ENCODE measurements around the gene TUBD1. TPM values are rescaled to one million over a fixed set of nuclear protein-coding genes. Genes with fewer than 3 reads are reported as not detected.
"Not testable (repeated sequence)": the region's sequence is repeated elsewhere in the genome, so short reads cannot be mapped to it uniquely, and the experiment has no call there.

TUBD1 gene
- total RNA-seq, 2 donors from 2014 or later, result 6.9 to 7.5 TPM

- no peak overlapping the region for H3K4me3 ChIP-seq
- 57 to 66% methylated on average over 4 of the region's 4 CpGs for WGBS, 2 donors
- no peak for ATAC-seq
- TF ChIP-seq POLR2A (IDR thresholded peaks at IDR 0.05) (no peak), CTCF (IDR thresholded peaks at IDR 0.05) (no peak)
- H3K4me1 ChIP-seq, result peaks cover 70% of the 10 kb centered on the region
- H3K27me3 ChIP-seq, result no peaks in the 10 kb centered on the region
- intact Hi-C loops (cut with DNase I), result no loop called here
- H3K36me3 ChIP-seq (replicated peaks in 1 of 2; ENCODE audit: insufficient read depth in 1 of 2, low read depth in 2 of 2), result no peaks in the 10 kb centered on the region
- no peak for DNase-seq
- H3K9me3 ChIP-seq, result no peaks in the 10 kb centered on the region
- peak overlapping the region in 2 of 4 donors; percentile 30 to 95 for H3K27ac ChIP-seq
These were observed 59.8 kb downstream of the TUBD1 start for GRCh38 chr17:59832883-59833379.

- no peak for ATAC-seq
- no peak for TF ChIP-seq POLR2A (IDR thresholded peaks at IDR 0.05)
- TF ChIP-seq CTCF (IDR thresholded peaks at IDR 0.05), result no peak
- DNase-seq, result no peak
- 68 to 70% methylated on average over 1 of the region's 1 CpG for WGBS, 2 donors
- Histone ChIP-seq H3K4me1 (peaks cover 75% of the 10 kb centered on the region), H3K27me3 (no peaks in the 10 kb centered on the region), H3K9me3 (no peaks in the 10 kb centered on the region), H3K27ac (peak overlapping the region in 3 of 4 donors; percentile 84 to 95 (median 85)), H3K4me3 (no peak overlapping the region), H3K36me3 (replicated peaks in 1 of 2; ENCODE audit: insufficient read depth in 1 of 2, low read depth in 2 of 2) (no peaks in the 10 kb centered on the region)
- intact Hi-C loops (cut with DNase I), result no loop called here
These were observed 61.8 kb downstream of the TUBD1 start for GRCh38 chr17:59830846-59831486.

- TF ChIP-seq CTCF (IDR thresholded peaks at IDR 0.05), result no peak
- TF ChIP-seq POLR2A (IDR thresholded peaks at IDR 0.05), result no peak
- Histone ChIP-seq H3K27me3 (no peaks in the 10 kb centered on the region), H3K9me3 (no peaks in the 10 kb centered on the region), H3K36me3 (replicated peaks in 1 of 2; ENCODE audit: insufficient read depth in 1 of 2, low read depth in 2 of 2) (no peaks in the 10 kb centered on the region), H3K4me1 (peaks cover 70% of the 10 kb centered on the region), H3K27ac (peak overlapping the region; percentile 82 to 95 (median 84)), H3K4me3 (no peak overlapping the region)
- no peak for DNase-seq
- intact Hi-C loops (cut with DNase I), result no loop called here
- 82 to 83% methylated on average over 3 of the region's 3 CpGs for WGBS, 2 donors
- no peak for ATAC-seq
These were observed 62.6 kb downstream of the TUBD1 start for GRCh38 chr17:59830007-59830630.

DNA sequence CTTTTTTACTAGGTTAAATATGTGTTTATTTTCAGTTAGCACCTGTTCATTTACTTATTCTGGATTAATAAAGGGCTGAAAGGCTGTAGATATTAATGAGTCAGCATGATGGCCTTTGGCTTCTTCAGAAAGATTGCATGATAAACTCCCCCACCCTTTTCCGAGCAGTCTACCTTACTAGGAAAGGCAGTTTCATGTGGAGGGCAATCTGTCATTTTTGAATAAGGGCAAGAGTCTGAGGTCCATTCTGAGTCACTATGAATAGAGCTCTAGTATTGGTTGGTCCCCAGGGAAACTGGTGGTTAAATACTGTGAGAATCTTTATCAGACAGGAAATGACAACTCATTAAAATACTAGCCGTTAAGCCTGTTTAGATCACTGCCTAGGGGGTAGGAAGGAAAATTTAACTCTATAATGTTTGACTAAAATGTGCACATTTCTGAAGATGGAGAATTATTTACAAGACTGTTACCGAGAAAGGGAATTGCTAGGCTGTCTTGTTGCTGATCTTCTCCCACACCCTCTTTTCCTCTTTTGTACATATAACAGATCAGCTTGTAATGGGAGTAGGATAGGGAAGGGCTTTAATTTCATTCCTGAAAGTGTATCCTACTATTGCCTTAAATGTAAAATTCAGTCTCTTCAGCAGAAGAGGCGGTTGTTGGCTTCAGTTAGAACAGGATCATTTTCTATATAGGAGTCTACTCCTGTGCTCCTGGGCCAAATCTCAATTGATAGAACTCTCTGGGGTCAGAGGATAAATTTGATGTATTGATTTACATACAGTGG, 63.3 kb downstream of the TUBD1 start:
- H3K36me3 ChIP-seq (replicated peaks in 1 of 2; ENCODE audit: insufficient read depth in 1 of 2, low read depth in 2 of 2), result no peaks in the 10 kb centered on the region
- H3K4me3 ChIP-seq, result no peak overlapping the region
- DNase-seq (peak in 1 of 4 donors; percentile 74), ATAC-seq (peak; percentile 92)
- peak overlapping the region; percentile 82 to 95 (median 84) for H3K27ac ChIP-seq
- TF ChIP-seq CTCF (IDR thresholded peaks at IDR 0.05) (no peak), POLR2A (IDR thresholded peaks at IDR 0.05) (peak in 1 of 3 donors; percentile 33)
- H3K9me3 ChIP-seq, result no peaks in the 10 kb centered on the region
- H3K27me3 ChIP-seq, result no peaks in the 10 kb centered on the region
- peaks cover 66% of the 10 kb centered on the region for H3K4me1 ChIP-seq
- intact Hi-C loops (cut with DNase I), result no loop called here
- WGBS, 2 donors, result 17 to 23% methylated on average over 4 of the region's 4 CpGs

- H3K4me3 ChIP-seq; H3K36me3 ChIP-seq (replicated peaks in 1 of 2; ENCODE audit: insufficient read depth in 1 of 2, low read depth in 2 of 2); intact Hi-C loops (cut with DNase I); H3K9me3 ChIP-seq; H3K27me3 ChIP-seq: not testable (repeated sequence)
- WGBS, 2 donors, result 32 to 39% methylated on average over 6 to 7 of the region's 7 CpGs
- DNase-seq (peak in 1 of 4 donors; percentile 46), ATAC-seq (peak; percentile 25)
- H3K27ac ChIP-seq, result peak overlapping the region; percentile 82 to 95 (median 84)
- peaks cover 66% of the 10 kb centered on the region for H3K4me1 ChIP-seq
These were observed 63.9 kb downstream of the TUBD1 start for GRCh38 chr17:59828819-59829216.

Measured in body of pancreas (tissue), 4 donors.